Measurements from ENCODE around the gene KCNAB2. TPM values are rescaled to one million over a fixed set of nuclear protein-coding genes. Genes with fewer than 3 reads are reported as not detected.

KCNAB2 gene
- polyA plus RNA-seq, 1 of the 3 experiments (the other 2 are of a cell fraction) = 7.6 TPM

- Histone ChIP-seq H2AFZ (ENCODE audit: low read depth) (no peak overlapping the region), H3K9me3 (no peaks in the 10 kb centered on the region)
- CTCF ChIA-PET = interaction anchor here (1.2 to 2.6 kb wide), 4 partner anchors 11 to 79 kb away, joined by 4 to 7 read pairs (median 4); no protein-coding TSS in a partner anchor
Measured at GRCh38 chr1:6092211-6092610, 46.5 kb downstream of the KCNAB2 start.

GRCh38 chr1:6093071-6093470 lies 47.4 kb downstream of the KCNAB2 start:
- no peak for DNase-seq
- no peaks in the 10 kb centered on the region for H3K36me3 ChIP-seq (replicated peaks in 1 of 2; ENCODE audit: control insufficient read depth in 1 of 2, insufficient read depth in 2 of 2, low read length in 1 of 2)
- no peaks in the 10 kb centered on the region for H3K9me3 ChIP-seq
- no peak overlapping the region for H2AFZ ChIP-seq (ENCODE audit: low read depth)
- 63% methylated on average over 10 of the region's 10 CpGs for WGBS (ENCODE audit: low lambda C conversion rate)
- TF ChIP-seq YY1 (IDR thresholded peaks at IDR 0.05; ENCODE audit: low read depth) (no peak), NRF1 (IDR thresholded peaks at IDR 0.05; ENCODE audit: low read depth, low read length) (no peak)
- H3K4me1 ChIP-seq (ENCODE audit: control insufficient read depth in 1 of 2, insufficient read depth in 2 of 2, low read depth in 1 of 2, low read length in 1 of 2) = peaks cover 0 to 3% of the 10 kb centered on the region in 2 experiments; a peak in 1 of 4 replicates
- no peaks in the 10 kb centered on the region for H3K79me2 ChIP-seq (ENCODE audit: insufficient read depth)
- no peak overlapping the region for H3K4me3 ChIP-seq (ENCODE audit: low read depth in 2 of 2, low read length in 1 of 2)
- no peak overlapping the region for H3K27ac ChIP-seq (ENCODE audit: low read depth in 2 of 2, low read length in 1 of 2)
- POLR2A ChIA-PET = no interaction called here
- no peaks in the 10 kb centered on the region for H3K27me3 ChIP-seq (ENCODE audit: insufficient read depth)
- H3K9ac ChIP-seq = no peak overlapping the region
- CTCF ChIA-PET = interaction anchor here (1.2 to 2.6 kb wide), 3 partner anchors 12 to 78 kb away, joined by 4 to 7 read pairs (median 4); no protein-coding TSS in a partner anchor
- H4K20me1 ChIP-seq (ENCODE audit: insufficient read depth) = no peaks in the 10 kb centered on the region
- no peaks in the 10 kb centered on the region for H3F3A ChIP-seq (replicated peaks; ENCODE audit: insufficient read depth)
- no peak overlapping the region for H3K4me2 ChIP-seq
- no peaks in the 10 kb centered on the region for H3K9me2 ChIP-seq

More at GRCh38 chr1:6092211-6092610, 46.5 kb downstream of the KCNAB2 start:
- no peaks in the 10 kb centered on the region for H3K36me3 ChIP-seq (replicated peaks in 1 of 2; ENCODE audit: control insufficient read depth in 1 of 2, insufficient read depth in 2 of 2, low read length in 1 of 2)
- WGBS (ENCODE audit: low lambda C conversion rate) = 80% methylated on average over 3 of the region's 10 CpGs
- H3K79me2 ChIP-seq (ENCODE audit: insufficient read depth) = no peaks in the 10 kb centered on the region
- no peak for DNase-seq
- no peaks in the 10 kb centered on the region for H3K9me2 ChIP-seq
- no peaks in the 10 kb centered on the region for H3K27me3 ChIP-seq (ENCODE audit: insufficient read depth)
- POLR2A ChIA-PET = no interaction called here
- H3K27ac ChIP-seq (ENCODE audit: low read depth in 2 of 2, low read length in 1 of 2) = no peak overlapping the region
- H3K4me3 ChIP-seq (ENCODE audit: low read depth in 2 of 2, low read length in 1 of 2) = no peak overlapping the region
- no peak overlapping the region for H3K4me2 ChIP-seq
- H3F3A ChIP-seq (replicated peaks; ENCODE audit: insufficient read depth) = no peaks in the 10 kb centered on the region
- no peak overlapping the region for H3K9ac ChIP-seq
- no peaks in the 10 kb centered on the region for H4K20me1 ChIP-seq (ENCODE audit: insufficient read depth)
- no peaks in the 10 kb centered on the region for H3K4me1 ChIP-seq (ENCODE audit: control insufficient read depth in 1 of 2, insufficient read depth in 2 of 2, low read depth in 1 of 2, low read length in 1 of 2)
- no peak for TF ChIP-seq GABPA (IDR thresholded peaks at IDR 0.05; ENCODE audit: low read depth)
- no peak for TF ChIP-seq CTCF (IDR thresholded peaks at IDR 0.05)
- TF ChIP-seq EP300 (IDR thresholded peaks at IDR 0.05; ENCODE audit: borderline replicate concordance in 1 of 2, low read depth in 1 of 2, low read length in 1 of 2) = no peak
- no peak for TF ChIP-seq FOSL2 (IDR thresholded peaks at IDR 0.05; ENCODE audit: borderline replicate concordance, low read depth)
- TF ChIP-seq TAF1 (IDR thresholded peaks at IDR 0.05; ENCODE audit: borderline replicate concordance, low read depth, low read length) = no peak
- TF ChIP-seq GATA2 (CRISPR knock-in tag; IDR thresholded peaks at IDR 0.05) = no peak
- TF ChIP-seq FOXJ3 (CRISPR knock-in tag; IDR thresholded peaks at IDR 0.05) = no peak
- TF ChIP-seq MAX (IDR thresholded peaks at IDR 0.05; ENCODE audit: low read depth) = no peak
- TF ChIP-seq PBX3 (IDR thresholded peaks at IDR 0.05) = no peak
